Peyer's patch (tissue), 4 donors: ENCODE data around the gene ACTL7A.

Experiments used
- POLR2A ChIP-seq, 2 donors: fragments of 450-650 bp; IDR thresholded peaks; one replicate each; pipeline ENCODE4 v1.5.1; 2017; ENCODE audit warnings: antibody characterized with exemption in 2 of 2, mild to moderate bottlenecking in 2 of 2, moderate library complexity in 2 of 2
- TF ChIP-seq, protein P1 (sequence below), 6 experiments: fragments of 450-650 bp in 4 of 6; fragments of 200-600 bp in 2 of 6; sonication (generic) in 1 of 6; IDR thresholded peaks; one replicate each; pipeline ENCODE4 v1.5.1; 2017 to 2019; ENCODE audit warnings: antibody characterized with exemption in 6 of 6, mild to moderate bottlenecking in 3 of 6, moderate library complexity in 1 of 6

DNA sequence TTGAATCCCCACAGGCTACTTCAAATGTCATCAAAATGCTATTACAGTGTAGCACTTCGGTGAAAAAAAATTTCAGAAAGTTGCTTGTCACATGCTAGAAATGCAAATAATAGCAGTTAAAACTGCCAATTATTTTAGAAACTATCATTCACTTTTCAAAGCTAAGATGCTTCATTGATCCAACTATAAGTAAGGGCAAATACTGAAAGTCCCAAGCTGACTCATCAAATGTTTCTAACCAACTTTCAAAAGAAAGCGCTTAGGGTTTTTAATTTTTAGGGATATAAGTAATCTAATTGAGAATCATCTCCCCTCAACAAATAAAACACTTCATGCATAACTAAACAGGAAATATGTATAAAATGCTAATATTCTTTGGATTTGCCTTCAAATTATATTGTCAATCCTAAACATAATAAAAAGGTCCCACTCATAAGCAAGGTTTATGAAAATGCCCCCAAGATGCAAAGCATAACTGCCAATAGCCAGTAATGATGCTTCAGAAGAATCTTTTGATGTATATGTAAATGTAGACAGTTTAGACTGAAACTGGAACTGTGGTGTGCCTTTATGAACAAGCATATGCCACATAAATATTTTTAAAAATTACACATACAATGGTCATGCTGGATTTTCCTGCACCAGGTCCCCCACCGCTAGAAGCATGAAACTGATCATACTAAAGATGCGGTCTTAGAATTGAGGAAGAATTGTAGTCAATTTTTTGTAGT is 12.2 kb downstream of the ACTL7A start:
- TF ChIP-seq POLR2A (IDR thresholded peaks at IDR 0.05) = no peak
- TF ChIP-seq, protein P1, sequence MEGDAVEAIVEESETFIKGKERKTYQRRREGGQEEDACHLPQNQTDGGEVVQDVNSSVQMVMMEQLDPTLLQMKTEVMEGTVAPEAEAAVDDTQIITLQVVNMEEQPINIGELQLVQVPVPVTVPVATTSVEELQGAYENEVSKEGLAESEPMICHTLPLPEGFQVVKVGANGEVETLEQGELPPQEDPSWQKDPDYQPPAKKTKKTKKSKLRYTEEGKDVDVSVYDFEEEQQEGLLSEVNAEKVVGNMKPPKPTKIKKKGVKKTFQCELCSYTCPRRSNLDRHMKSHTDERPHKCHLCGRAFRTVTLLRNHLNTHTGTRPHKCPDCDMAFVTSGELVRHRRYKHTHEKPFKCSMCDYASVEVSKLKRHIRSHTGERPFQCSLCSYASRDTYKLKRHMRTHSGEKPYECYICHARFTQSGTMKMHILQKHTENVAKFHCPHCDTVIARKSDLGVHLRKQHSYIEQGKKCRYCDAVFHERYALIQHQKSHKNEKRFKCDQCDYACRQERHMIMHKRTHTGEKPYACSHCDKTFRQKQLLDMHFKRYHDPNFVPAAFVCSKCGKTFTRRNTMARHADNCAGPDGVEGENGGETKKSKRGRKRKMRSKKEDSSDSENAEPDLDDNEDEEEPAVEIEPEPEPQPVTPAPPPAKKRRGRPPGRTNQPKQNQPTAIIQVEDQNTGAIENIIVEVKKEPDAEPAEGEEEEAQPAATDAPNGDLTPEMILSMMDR (IDR thresholded peaks at IDR 0.05) = no peak
